ENCODE data around the gene ATP6V1F.

- TF ChIP-seq CTCF (conservative IDR thresholded peaks at IDR 0.05 in 1 of 2, IDR thresholded peaks at IDR 0.05 in 1 of 2; ENCODE audit: low read depth in 1 of 2, low read length in 2 of 2) = no peak
- TF ChIP-seq EZH2 (IDR thresholded peaks at IDR 0.05; ENCODE audit: low read length, missing control alignments) = no peak
Observed at GRCh38 chr7:128900237-128900636, 37.6 kb downstream of the ATP6V1F start.
